SU-DHL-6 (cell line): ENCODE measurements around the gene SRGN.

Source experiments
- H2AFZ ChIP-seq: fragments of 200-600 bp; sonication (generic); 2 replicates; pipeline ENCODE4 v1.6.1; 2014; ENCODE audit warnings: low read depth, mild to moderate bottlenecking, moderate library complexity, mixed read lengths, antibody characterized with exemption, low read length; ENCODE audit not compliant: severe bottlenecking
- H3F3A ChIP-seq: fragments of 200-600 bp; shearing (Covaris generic); 2 replicates; pipeline ENCODE4 v1.6.0; 2016; ENCODE audit warnings: antibody characterized with exemption, mild to moderate bottlenecking; ENCODE audit not compliant: insufficient read depth
- H3K27ac ChIP-seq: fragments of 200-600 bp; sonication (generic); 2 replicates; pipeline ENCODE4 v1.5.1; 2016; ENCODE audit warnings: low read depth, mild to moderate bottlenecking, low read length, moderate library complexity, mixed read lengths
- H3K27me3 ChIP-seq: fragments of 200-600 bp; sonication (generic), shearing (Covaris generic); 2 replicates; pipeline ENCODE4 v1.6.0; 2014; ENCODE audit warnings: mild to moderate bottlenecking, low read length
- H3K36me3 ChIP-seq: fragments of 200-600 bp; sonication (generic); 2 replicates; pipeline ENCODE4 v1.6.1; 2014; ENCODE audit warnings: mild to moderate bottlenecking, low read length, mixed read lengths
- H3K4me2 ChIP-seq: fragments of 300-600, 200-600 bp; shearing (Covaris generic), sonication (generic); 2 replicates; pipeline ENCODE4 v1.6.0; 2014; ENCODE audit warnings: low read length, low read depth, mild to moderate bottlenecking; ENCODE audit not compliant: poor library complexity, severe bottlenecking
- H3K4me3 ChIP-seq: fragments of 200-600 bp; sonication (generic); 2 replicates; pipeline ENCODE4 v1.5.1; 2014; ENCODE audit warnings: antibody characterized with exemption, low read length, mild to moderate bottlenecking, mixed read lengths; ENCODE audit not compliant: insufficient read depth, poor library complexity, severe bottlenecking
- H3K79me2 ChIP-seq: fragments of 200-600 bp; sonication (generic); 2 replicates; pipeline ENCODE4 v1.6.1; 2014; ENCODE audit warnings: mild to moderate bottlenecking, low read length, moderate library complexity; ENCODE audit not compliant: insufficient read depth
- H3K9ac ChIP-seq: fragments of 200-600 bp; sonication (generic); 2 replicates; pipeline ENCODE4 v1.7.0; 2014; ENCODE audit warnings: mild to moderate bottlenecking, low read length
- H3K9me2 ChIP-seq: fragments of 200-600 bp; sonication (generic); replicated peaks from 2 replicates; pipeline ENCODE4 v1.6.1; 2014; ENCODE audit warnings: low read length; ENCODE audit not compliant: insufficient read depth
- H3K9me3 ChIP-seq: fragments of 200-600 bp; sonication (generic); 2 replicates; pipeline ENCODE4 v1.6.1; 2014; ENCODE audit warnings: low read length, mixed read lengths; ENCODE audit not compliant: insufficient read depth
- H4K20me1 ChIP-seq: fragments of 200-600 bp; sonication (generic); 2 replicates; pipeline ENCODE4 v1.6.1; 2014; ENCODE audit warnings: low read depth, mild to moderate bottlenecking, antibody characterized with exemption, low read length, moderate library complexity, mixed read lengths
- CTCF ChIP-seq: fragments of 200-600 bp; sonication (generic); IDR thresholded peaks from one replicate; pipeline ENCODE4 v1.5.1; 2017; ENCODE audit warnings: antibody characterized with exemption, mild to moderate bottlenecking, low read length, moderate library complexity; ENCODE audit not compliant: insufficient read depth, poor library complexity, severe bottlenecking
- EZH2phosphoT487 ChIP-seq: fragments of 200-600 bp; sonication (generic), shearing (Covaris generic); conservative IDR thresholded peaks from 2 replicates; pipeline ENCODE4 v1.6.1; 2018; ENCODE audit warnings: mild to moderate bottlenecking, antibody characterized with exemption, low read length, moderate library complexity, mixed read lengths

The SRGN gene

GRCh38 chr10:69101451-69102095 lies 13.7 kb downstream of the SRGN start:
- no peaks in the 10 kb centered on the region for H3F3A ChIP-seq
- TF ChIP-seq CTCF (no peak), EZH2phosphoT487 (no peak)
- H3K9me3 ChIP-seq, result no peaks in the 10 kb centered on the region
- H3K79me2 ChIP-seq, result no peaks in the 10 kb centered on the region
- no peak overlapping the region for H3K9ac ChIP-seq
- H4K20me1 ChIP-seq, result no peaks in the 10 kb centered on the region
- no peak overlapping the region for H3K27ac ChIP-seq
- no peaks in the 10 kb centered on the region for H3K36me3 ChIP-seq
- no peak overlapping the region for H3K4me2 ChIP-seq
- no peaks in the 10 kb centered on the region for H3K9me2 ChIP-seq
- H3K27me3 ChIP-seq, result no peaks in the 10 kb centered on the region
- H2AFZ ChIP-seq, result no peak overlapping the region
- no peak overlapping the region for H3K4me3 ChIP-seq

- Histone ChIP-seq H3K79me2 (no peaks in the 10 kb centered on the region), H3K36me3 (no peaks in the 10 kb centered on the region), H3K4me3 (no peak overlapping the region), H3K9ac (no peak overlapping the region), H2AFZ (no peak overlapping the region), H3K27ac (no peak overlapping the region), H3K27me3 (no peaks in the 10 kb centered on the region), H3K9me3 (no peaks in the 10 kb centered on the region), H3F3A (no peaks in the 10 kb centered on the region), H3K9me2 (no peaks in the 10 kb centered on the region), H3K4me2 (no peak overlapping the region), H4K20me1 (no peaks in the 10 kb centered on the region)
- TF ChIP-seq EZH2phosphoT487 (no peak), CTCF (no peak)
Observed at GRCh38 chr10:69102440-69102839, 14.5 kb downstream of the SRGN start.

DNA sequence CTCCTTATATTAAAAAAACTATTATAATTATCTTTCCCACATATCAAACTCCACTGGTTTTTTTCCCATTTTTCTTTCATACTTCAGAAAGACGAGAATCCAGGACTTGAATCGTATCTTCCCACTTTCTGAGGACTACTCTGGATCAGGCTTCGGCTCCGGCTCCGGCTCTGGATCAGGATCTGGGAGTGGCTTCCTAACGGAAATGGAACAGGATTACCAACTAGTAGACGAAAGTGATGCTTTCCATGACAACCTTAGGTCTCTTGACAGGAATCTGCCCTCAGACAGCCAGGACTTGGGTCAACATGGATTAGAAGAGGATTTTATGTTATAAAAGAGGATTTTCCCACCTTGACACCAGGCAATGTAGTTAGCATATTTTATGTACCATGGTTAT lies 15.9 kb downstream of the SRGN start:
- no peak overlapping the region for H3K9ac ChIP-seq
- no peaks in the 10 kb centered on the region for H3K27me3 ChIP-seq
- no peaks in the 10 kb centered on the region for H3K9me3 ChIP-seq
- no peak overlapping the region for H3K4me2 ChIP-seq
- H4K20me1 ChIP-seq, result no peaks in the 10 kb centered on the region
- no peaks in the 10 kb centered on the region for H3K9me2 ChIP-seq
- no peak overlapping the region for H3K4me3 ChIP-seq
- H3K79me2 ChIP-seq, result no peaks in the 10 kb centered on the region
- no peaks in the 10 kb centered on the region for H3K36me3 ChIP-seq
- H2AFZ ChIP-seq, result no peak overlapping the region
- no peak for TF ChIP-seq CTCF
- no peaks in the 10 kb centered on the region for H3F3A ChIP-seq
- no peak overlapping the region for H3K27ac ChIP-seq
